HG02938 (cell line): ENCODE data around the gene SFSWAP.

ENCODE experiments used
- ATAC-seq: cut with Tn5 transposase; IDR thresholded peaks from one replicate; pipeline ENCODE4 v1.9.1; 2021; ENCODE audit warnings: mild to moderate bottlenecking, moderate library complexity; ENCODE audit not compliant: unreplicated experiment

Gene SFSWAP

DNA sequence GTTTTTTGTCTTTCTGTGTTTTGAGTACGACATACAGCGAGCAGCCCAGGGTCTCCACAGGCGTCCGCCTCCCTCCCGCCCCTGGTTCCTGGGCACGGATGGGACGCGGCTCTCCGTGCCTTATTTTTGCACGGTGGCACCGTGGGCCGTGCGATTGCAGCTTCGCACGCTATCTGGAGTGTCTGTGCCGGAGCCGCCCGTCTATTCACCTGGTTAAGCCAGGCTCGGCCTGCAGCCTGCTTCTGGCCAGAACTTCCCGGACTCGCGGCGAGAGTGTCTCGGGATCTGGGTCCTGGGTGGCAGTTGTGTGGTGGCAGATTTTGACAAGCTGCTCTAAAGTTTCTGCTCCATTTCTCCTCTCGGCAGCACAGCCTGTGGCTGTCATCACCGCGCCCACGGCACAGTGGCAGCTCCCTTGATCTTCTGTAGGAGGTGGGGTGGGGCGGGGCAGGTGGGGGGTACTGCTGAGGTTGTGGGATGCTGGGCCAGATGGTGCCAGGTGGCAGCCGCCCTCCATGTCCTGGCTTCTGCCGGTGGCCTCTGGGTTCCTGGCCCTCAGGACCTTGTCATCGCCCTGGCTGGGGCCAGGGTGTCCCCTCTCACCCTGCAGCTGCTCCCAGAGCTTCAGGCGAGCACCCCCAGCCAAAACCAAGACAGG lies 120.2 kb downstream of the SFSWAP start:
- no peak for ATAC-seq

DNA sequence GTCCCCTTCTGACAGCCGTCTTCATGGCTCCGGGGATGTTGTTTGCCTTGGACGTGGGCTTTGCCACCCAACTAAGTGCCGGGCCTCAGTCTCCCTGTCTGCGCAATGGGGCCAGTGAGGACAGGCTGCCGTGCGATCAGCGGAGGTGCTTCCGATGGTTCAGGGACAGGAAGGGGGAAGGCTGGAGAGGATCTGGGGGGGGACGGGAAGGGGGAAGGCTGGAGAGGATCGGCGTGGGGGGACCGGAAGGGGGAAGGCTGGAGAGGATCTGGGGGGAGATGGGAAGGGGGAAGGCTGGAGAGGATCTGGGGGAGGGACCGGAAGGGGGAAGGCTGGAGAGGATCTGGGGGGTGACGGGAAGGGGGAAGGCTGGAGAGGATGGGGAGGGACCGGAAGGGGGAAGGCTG lies 120.7 kb downstream of the SFSWAP start:
- no peak for ATAC-seq

DNA sequence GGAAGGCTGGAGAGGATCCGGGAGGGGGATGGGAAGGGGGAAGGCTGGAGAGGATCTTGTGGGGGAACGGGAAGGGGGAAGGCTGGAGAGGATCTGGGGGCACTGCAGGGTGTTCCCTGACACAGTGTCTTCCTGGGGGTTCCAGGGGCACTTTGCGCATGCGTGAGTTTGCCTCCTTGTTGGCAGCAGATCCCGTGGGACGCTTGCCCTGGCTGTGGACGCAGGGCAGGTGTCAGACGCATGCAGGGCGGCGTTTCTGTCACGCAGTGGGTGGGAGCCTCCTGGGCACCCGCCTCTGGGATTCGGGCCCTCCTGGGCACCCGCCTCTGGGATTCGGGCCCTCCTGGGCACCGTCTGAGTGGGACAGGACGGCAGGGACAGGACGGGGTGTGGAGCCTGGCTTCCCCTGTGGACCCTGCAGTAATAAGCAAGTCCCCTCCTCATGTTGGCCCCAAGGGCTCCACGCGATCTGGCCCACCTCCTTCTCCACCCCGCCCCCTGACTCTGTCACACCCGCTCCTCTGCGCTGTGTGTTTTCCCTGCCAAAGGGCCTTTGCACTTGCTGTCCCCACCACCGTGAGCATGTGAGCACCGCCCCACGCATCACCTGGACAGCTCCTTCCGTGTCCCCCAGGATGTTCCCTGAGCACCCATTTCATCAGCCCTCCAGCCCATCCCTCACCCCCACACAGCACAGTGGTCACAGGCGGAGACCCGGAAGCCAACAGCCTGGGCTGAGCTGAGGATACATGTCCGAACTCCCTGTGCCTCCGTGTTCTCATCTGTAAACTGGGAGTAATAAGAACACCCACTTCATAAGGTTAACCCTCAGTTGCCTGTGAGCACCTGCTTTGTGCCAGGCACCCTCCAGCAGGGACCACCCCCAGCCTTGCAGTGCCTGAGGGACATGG lies 121.7 kb downstream of the SFSWAP start:
- ATAC-seq, result no peak

DNA sequence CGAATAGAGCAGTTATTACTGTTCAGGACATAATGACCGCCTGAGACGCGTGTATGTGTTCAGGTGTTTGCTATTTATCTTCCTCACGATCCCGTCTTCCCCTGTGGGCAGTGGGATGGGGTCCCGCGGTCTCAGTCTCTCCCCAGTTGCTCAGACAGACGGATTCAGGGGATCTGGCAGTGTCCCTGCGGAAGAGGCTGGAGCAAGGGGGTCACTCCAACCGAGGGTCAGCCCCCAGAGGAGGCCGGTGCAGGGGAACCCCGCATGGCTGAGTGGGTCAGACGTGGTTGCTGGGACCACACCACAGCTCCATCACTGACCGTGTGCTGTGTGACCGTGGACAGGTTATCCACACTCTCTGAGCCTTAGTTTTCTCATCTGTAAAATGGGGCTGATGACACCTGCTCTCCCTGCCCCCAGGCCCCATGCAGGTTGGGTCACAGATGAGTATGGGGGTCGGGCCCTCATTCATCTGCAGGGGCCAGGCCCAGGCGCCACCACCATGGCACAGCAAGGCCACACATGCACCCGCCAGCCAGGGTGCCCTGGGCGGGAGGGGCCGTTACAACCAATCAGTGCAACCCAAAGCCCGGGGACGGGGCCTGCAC lies 122.5 kb downstream of the SFSWAP start:
- no peak for ATAC-seq

DNA sequence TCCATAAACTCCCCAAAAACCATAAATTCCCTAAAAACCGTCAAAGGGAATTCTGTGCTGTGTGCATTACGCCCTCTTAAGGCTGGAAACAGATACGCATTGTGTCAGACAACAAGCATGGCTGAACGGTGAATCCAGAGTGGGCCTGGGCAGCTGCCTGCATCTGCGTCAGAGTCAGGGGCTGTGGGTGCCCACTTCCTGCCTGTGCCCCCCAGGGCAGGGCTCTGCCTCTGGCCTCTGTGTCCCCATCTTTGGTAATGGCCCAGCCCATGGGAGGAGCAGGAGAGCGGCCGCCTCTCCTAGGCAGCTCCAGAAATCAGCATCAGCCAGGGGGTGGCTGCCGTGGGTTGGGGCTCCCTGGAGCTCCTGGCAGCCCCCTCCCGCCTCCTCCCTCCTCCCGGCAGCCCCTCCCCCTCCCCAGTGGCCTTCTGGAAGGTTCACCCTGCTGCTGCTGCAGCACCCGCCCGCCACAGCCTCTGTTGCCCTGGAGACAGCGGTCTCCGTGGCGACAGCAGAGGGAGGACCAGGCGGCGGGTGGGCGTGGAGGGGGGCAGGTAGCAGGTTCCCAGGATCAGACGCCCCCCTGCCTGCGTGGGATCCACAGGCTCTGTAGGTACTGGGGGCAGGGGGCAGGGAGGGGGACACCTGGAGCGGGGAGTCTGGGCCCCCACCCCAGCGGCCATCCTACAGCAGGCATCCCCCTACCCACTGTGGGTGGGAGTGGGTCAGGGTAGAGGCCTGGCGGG lies 123.2 kb downstream of the SFSWAP start:
- no peak for ATAC-seq

DNA sequence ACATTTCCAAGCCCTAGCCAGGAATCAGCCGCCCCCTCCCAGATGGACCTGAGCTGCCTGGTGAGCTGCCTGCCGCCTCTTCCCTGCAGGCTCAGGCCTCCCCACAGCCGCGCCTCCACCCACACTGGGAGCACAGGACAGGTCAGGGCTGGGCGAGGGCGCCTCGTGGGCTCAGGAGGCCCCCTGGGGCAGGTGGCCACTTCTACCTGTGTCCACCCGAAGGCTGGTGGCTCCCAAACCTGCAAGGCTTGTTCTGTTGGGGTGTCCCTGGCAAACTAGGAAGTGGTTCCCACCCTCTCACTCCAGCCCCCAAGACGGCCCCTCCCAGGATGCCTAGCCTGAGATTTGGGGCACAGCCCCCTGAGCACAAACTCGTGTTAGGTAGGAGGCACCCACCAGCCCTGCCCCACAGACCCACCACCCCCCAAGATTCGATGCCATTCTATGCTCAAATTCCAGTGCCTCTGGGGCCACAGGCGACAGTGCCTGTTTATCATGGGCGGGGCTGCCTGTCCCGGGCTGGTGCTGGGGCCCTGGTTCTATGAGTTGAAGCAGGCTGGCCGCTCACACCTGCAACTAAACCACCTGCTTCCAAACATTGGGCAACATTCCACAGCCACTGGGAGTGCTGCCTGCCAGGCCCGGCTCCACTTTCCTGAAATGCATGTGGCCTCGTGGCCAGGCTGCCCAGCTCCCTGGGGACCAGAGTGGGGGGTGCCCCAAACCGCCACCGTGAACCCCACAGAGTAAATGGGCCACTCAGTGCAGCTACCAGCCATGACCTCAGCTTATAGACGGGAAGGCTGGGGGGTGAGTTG lies 124.1 kb downstream of the SFSWAP start:
- no peak for ATAC-seq

DNA sequence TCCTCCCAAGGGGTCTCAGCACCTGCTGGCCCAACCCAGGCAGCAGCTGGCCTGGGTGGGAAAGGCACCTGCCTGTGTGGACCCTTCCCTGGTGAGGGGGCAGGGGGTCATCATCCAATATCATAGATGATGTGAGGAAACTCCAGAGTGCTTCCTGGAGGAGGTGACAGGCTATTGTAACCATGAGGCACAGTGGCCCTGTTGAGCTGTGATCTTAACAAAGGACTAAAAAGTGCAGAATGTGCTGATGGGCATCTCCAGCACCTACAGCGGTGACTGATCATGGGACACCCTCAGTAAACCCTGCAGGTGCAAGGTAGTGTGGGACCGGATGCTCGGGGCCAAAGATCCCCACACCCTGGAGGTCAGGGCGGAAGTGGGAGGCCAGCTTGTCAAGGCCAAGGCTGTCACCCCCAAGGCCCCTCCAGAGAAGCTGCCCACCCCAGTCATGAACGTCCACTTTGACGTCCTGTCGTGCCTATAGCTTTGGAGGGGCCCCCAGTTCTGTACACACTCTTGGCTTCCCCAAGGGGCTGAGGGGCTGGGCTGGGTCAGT lies 124.8 kb downstream of the SFSWAP start:
- ATAC-seq, result no peak

DNA sequence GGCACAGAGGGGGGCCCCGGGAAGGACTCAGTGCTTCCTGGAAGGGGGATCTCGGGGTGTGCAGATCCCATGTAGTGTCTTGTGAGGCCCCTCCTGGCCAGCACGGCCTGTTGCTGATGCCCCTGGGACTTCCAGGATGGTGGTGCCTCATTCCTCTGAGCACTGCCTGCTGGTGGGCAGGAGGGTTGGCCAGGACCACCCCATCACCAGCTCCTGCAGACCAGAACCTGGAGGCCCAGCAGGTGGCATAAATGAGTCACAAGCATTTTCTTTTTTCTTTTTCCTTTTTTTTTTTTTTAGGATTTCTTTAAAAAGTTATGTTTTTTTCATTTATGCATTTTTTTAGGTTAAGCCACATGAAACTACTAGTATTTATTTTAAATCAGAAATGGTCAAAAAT lies 125.3 kb downstream of the SFSWAP start:
- no peak for ATAC-seq

DNA sequence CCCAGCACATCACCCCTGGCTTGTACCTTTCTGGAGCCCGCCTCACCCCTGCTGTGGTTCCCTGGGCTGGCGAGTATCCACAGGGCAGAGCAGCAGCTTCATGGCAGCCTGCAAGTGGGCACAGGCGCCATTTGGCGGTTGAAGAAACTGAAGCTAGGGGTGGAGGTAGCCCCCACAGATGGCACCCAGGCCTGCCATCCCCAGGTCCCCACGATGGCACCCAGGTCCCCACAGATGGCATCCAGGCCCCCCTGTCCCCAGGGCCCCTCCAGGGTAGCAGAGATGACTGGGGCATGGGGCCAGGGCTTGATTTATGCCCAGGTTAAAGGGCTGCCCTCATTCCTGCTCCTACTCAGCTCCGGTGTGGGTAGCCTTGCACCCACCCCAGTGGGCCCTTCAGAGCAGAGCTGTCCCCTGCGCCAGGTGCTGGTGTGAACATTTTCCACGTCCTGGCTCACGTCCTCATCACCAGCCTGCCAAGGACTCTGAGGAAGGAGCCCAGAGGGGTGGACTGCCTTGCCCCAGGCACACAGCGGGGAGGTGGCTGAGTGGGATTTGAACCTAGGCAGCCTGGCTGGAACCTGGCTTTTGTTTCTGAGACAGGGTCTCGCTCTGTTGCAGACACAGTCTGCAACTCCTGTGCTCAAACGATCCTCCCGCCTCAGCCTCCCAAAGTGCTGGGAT lies 126.0 kb downstream of the SFSWAP start:
- ATAC-seq, result no peak

DNA sequence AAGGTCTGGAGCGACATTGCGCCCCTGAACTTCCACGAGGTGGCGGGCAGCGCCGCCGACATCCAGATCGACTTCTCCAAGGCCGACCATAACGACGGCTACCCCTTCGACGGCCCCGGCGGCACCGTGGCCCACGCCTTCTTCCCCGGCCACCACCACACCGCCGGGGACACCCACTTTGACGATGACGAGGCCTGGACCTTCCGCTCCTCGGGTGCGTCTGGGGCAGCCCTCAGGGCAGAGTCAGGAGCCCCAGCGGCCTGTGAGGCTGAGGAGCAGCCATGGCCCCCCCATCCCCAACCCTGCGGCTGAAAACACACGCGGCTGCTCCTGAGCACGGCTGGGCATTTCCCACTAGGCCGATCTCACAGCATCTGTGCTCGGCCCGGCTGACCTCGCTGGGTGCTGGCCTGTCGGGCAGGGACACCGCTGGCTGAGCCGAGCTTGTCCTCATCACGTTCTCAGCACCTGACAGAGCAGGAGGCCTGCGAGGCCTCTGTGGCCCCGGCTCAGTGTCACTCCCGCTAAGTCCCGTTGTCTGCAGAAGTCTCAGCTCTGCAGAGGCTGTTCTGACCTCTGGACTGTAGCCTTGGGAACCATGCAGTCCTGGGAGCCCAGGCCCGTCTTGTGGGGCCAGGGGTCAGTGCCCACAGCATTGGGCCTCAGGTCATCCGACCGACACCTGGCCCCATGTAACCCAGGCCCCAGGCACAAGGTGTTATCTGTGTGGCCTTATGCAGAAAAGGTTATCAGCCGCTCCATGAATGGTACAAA lies 129.9 kb downstream of the SFSWAP start:
- ATAC-seq, result no peak

DNA sequence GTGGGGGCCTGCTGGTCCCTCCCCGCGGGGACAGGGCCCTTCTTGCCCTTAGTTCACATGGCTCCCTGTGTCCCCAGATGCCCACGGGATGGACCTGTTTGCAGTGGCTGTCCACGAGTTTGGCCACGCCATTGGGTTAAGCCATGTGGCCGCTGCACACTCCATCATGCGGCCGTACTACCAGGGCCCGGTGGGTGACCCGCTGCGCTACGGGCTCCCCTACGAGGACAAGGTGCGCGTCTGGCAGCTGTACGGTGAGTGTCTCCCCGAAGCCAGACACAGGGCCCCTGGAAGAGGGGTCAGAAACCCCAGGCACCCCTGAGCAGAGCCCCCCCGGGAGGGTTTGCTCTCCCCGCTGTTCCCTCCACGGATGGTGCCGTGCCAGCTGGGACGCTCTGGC lies 130.7 kb downstream of the SFSWAP start:
- no peak for ATAC-seq

DNA sequence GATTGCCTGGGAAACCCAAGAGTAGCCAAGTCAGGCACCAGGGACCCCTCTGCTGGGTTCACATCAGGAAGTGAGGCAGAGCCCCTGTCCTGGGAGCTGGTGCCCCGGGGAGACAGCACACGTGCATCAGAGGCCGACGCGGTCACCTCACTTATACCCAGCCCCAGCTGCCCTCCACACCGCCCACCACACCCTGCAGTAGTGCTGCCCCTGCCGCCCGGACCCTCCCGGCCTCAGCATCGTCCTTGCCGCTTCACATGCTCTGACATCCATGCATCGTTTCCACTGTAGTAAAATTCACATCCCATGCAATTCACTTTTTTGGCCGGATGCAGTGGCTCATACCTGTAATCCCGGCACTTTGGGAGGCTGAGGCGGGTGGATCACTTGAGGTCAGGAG lies 131.3 kb downstream of the SFSWAP start:
- no peak for ATAC-seq

DNA sequence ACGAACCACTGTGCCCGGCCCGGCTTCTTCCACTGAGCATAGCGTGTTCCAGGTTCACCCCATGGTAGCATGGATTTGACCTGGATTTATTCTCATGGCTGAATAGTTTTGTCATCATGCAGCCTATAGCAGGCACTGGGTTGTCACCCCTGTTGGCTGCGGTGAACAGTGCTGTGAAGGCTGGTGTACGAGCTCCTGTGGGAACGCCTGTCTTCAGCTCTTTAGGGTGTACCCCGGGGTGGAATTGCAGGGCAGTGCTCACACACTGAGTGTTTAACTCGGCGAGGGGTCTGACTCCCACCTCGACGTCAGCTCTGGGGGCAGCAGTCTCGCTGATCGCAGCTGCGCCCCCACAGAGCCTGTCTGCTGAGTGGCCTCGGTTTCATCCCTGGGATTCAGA lies 132.6 kb downstream of the SFSWAP start:
- no peak for ATAC-seq

DNA sequence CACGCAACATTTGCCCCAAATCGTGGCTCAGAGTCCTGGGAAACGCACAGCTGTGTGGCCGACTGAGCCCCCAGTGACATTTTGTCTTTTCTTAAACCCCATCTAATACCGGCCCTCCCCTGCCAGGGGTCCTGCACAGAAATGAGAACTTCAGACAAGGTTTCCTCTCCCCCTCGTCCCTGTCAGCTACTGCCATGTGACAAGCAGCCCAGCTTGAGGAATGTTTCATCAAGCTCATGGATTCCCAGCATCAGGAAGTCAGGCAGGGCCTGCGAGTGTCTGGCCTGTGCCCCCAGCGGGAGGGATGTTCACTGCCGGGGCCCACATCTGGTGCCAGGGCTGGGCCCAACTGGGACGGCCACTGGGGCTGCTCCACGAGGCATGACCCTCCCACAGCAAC lies 133.2 kb downstream of the SFSWAP start:
- no peak for ATAC-seq

DNA sequence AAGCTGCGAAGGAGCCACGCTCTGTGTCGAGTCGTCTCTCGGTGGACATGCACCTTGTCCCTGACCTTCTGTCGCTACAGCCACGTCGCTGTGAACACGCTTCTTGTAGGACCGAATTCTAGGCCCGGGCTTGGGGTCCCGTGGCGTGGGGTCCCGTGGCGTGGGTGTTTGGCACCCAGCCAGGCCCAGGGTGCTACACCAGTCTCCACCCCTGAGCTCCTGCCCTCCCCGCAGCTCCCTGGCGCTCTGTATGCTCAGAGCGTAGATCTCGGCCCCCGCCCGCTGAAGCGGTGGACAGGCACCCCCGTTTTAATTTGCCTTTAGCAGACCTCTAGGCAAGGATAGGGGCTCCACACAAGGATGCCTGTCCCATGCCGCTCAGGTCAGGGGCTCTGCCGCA lies 133.8 kb downstream of the SFSWAP start:
- ATAC-seq, result no peak

DNA sequence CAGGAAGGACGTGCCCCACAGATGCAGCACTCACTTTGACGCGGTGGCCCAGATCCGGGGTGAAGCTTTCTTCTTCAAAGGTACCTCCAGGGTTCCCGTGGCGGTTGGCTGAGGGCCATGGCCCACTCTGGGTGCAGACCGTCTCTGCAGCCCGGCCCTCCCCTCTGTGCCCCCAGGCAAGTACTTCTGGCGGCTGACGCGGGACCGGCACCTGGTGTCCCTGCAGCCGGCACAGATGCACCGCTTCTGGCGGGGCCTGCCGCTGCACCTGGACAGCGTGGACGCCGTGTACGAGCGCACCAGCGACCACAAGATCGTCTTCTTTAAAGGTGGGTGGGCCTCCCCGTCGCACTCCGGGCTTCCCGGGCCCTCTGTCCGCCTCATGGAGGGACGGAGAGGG lies 134.2 kb downstream of the SFSWAP start:
- ATAC-seq, result no peak

DNA sequence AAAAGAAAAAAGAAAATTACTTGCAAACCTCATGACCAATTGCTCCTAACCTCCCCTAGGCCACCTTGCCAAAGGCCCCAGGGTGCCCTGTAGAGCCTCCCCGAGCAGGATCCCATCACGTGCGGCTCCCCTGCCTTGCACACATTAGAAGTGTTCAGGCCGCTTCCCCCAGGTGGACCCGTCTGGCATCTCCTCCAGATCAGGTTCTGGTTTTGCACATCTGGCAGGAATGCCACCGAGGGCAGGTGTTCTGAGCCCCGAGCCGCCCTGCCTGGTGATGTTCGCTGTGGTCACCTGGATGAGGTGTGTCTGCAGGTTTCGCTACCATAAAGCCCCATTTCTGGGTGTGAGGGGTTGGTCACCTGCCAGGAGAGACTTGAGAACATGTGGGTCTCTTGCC lies 136.6 kb downstream of the SFSWAP start:
- ATAC-seq, result no peak

DNA sequence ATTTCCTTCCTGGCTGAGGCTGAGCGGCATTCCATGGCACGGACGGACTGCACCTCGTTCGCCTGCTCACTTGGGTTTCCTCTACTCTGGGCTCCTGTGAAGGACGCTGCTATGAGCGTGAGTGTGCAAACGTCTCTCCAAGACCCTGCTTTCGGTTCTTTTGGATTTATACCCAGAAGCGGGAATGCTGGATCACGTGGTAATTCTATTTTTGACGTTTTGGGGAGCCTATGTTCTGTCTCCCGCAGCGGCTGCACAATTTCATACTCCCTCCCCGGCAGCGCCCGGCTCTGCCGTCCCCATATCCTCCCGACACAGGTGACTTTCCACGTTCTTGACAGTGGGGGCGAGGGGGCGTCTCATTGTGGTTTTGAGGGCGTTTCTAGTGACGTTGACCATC lies 137.9 kb downstream of the SFSWAP start:
- no peak for ATAC-seq
